GM23338 (cell line): ENCODE data around the gene GRID2. TPM values are rescaled to one million over a fixed set of nuclear protein-coding genes. Genes with fewer than 3 reads are reported as not detected.

Experiments used
- ATAC-seq: fragments of 200-7000 bp; cut with Tn5 transposase; 3 replicates; pipeline ENCODE4 v1.9.1; 2020
- DNase-seq: peaks from one replicate; pipeline ENCODE4 v3.0.0-alpha.2; 2015; ENCODE audit warnings: low spot score
- H2AFZ ChIP-seq: fragments of 200-600 bp; sonication (generic); 2 replicates; pipeline ENCODE4 v1.8.0; 2016; ENCODE audit warnings: antibody characterized with exemption, mild to moderate bottlenecking, moderate library complexity
- H3F3A ChIP-seq: fragments of 200-600 bp; sonication (generic); replicated peaks from 2 replicates; pipeline ENCODE4 v1.8.0; 2017; ENCODE audit warnings: antibody characterized with exemption, mixed run types, low read depth
- H3K27ac ChIP-seq: fragments of 200-600 bp; sonication (generic); 2 replicates; pipeline ENCODE4 v1.6.1; 2016; ENCODE audit warnings: low read depth
- H3K27me3 ChIP-seq: fragments of 200-600 bp; sonication (generic); 2 replicates; pipeline ENCODE4 v1.8.0; 2016; ENCODE audit warnings: mild to moderate bottlenecking, mixed run types, moderate library complexity; ENCODE audit not compliant: insufficient read depth
- H3K36me3 ChIP-seq: fragments of 200-600 bp; sonication (generic); 2 replicates; pipeline ENCODE4 v1.8.0; 2016; ENCODE audit warnings: mild to moderate bottlenecking; ENCODE audit not compliant: insufficient read depth
- H3K4me1 ChIP-seq: fragments of 200-600 bp; sonication (generic); 2 replicates; pipeline ENCODE4 v1.8.0; 2016; ENCODE audit warnings: mild to moderate bottlenecking, moderate library complexity; ENCODE audit not compliant: insufficient read depth
- H3K4me2 ChIP-seq: fragments of 200-600 bp; sonication (generic); 2 replicates; pipeline ENCODE4 v1.7.1; 2017; ENCODE audit warnings: mixed run types
- H3K4me3 ChIP-seq: fragments of 200-600 bp; sonication (generic); 2 replicates; pipeline ENCODE4 v1.6.1; 2016; ENCODE audit warnings: mixed run types
- H3K79me2 ChIP-seq: fragments of 200-600 bp; sonication (generic); replicated peaks from 2 replicates; pipeline ENCODE4 v1.8.0; 2017; ENCODE audit warnings: mild to moderate bottlenecking; ENCODE audit not compliant: insufficient read depth
- H3K9me2 ChIP-seq: fragments of 200-600 bp; sonication (generic); 2 replicates; pipeline ENCODE4 v1.8.0; 2017; ENCODE audit not compliant: insufficient read depth
- H4K20me1 ChIP-seq: fragments of 200-600 bp; sonication (generic); replicated peaks from 2 replicates; pipeline ENCODE4 v1.8.0; 2017; ENCODE audit warnings: mild to moderate bottlenecking; ENCODE audit not compliant: insufficient read depth
- H3K27ac Mint-ChIP-seq: 2 replicates; pipeline ENCODE4 v1.8.0; 2020; ENCODE audit warnings: inconsistent platforms, mild to moderate bottlenecking, moderate library complexity, mixed read lengths
- H3K27me3 Mint-ChIP-seq: 3 replicates; pipeline ENCODE4 v1.8.0; 2022; ENCODE audit warnings: low read depth, mild to moderate bottlenecking, moderate library complexity, mixed read lengths, inconsistent platforms; ENCODE audit not compliant: insufficient read depth, poor library complexity
- H3K36me3 Mint-ChIP-seq: 3 replicates; pipeline ENCODE4 v1.8.0; 2021; ENCODE audit warnings: low read depth, mild to moderate bottlenecking, inconsistent platforms, moderate library complexity, mixed read lengths
- H3K4me1 Mint-ChIP-seq: 3 replicates; pipeline ENCODE4 v1.8.0; 2020; ENCODE audit warnings: mild to moderate bottlenecking, inconsistent platforms, mixed read lengths
- H3K4me3 Mint-ChIP-seq: 3 replicates; pipeline ENCODE4 v1.8.0; 2021; ENCODE audit warnings: moderate library complexity, mild to moderate bottlenecking, inconsistent platforms, mixed read lengths
- H3K9me3 Mint-ChIP-seq: 3 replicates; pipeline ENCODE4 v1.8.0; 2020; ENCODE audit warnings: moderate library complexity, mild to moderate bottlenecking, inconsistent platforms, mixed read lengths
- CREB1 ChIP-seq: fragments of 250-450 bp; sonication (Bioruptor Pico); IDR thresholded peaks from 2 replicates; pipeline ENCODE4 v1.5.0; 2020; ENCODE audit warnings: low read depth, mild to moderate bottlenecking, moderate library complexity
- EZH2 ChIP-seq: fragments of 200-600 bp; sonication (generic); IDR thresholded peaks from one replicate; pipeline ENCODE4 v1.8.0; 2017; ENCODE audit warnings: antibody characterized with exemption, mild to moderate bottlenecking, low read depth; ENCODE audit not compliant: unreplicated experiment
- EZH2phosphoT487 ChIP-seq: fragments of 200-600 bp; sonication (generic); IDR thresholded peaks from one replicate; pipeline ENCODE4 v1.8.1; 2018; ENCODE audit warnings: antibody characterized with exemption; ENCODE audit not compliant: unreplicated experiment
- JUNB ChIP-seq: IDR thresholded peaks from one replicate; pipeline ENCODE4 v1.6.1; 2016; ENCODE audit warnings: antibody characterized with exemption; ENCODE audit not compliant: unreplicated experiment
- POLR2AphosphoS5 ChIP-seq: IDR thresholded peaks from 2 replicates; pipeline ENCODE4 v1.6.1; 2016; ENCODE audit warnings: antibody characterized with exemption, low read depth
- STAT1 ChIP-seq: IDR thresholded peaks from one replicate; pipeline ENCODE4 v1.6.1; 2016; ENCODE audit warnings: antibody characterized with exemption; ENCODE audit not compliant: unreplicated experiment
- ZNF114 ChIP-seq: fragments of 250-450 bp; sonication (Bioruptor Pico); IDR thresholded peaks from 2 replicates; pipeline ENCODE4 v1.5.0; 2020; ENCODE audit warnings: mild to moderate bottlenecking, moderate library complexity
- ZNF331 ChIP-seq: fragments of 250-450 bp; sonication (Bioruptor Pico); IDR thresholded peaks from 2 replicates; pipeline ENCODE4 v1.5.0; 2020; ENCODE audit warnings: low read depth, mild to moderate bottlenecking, moderate library complexity
- polyA plus RNA-seq: library from polyadenylated mRNA; unstranded; fragments of >200 nt; fragmentation: Nextera tagmentation; extraction: Ambion mirVana; gene quantifications from 2 replicates; pipeline ENCODE4 v1.2.1, GENCODE V29; 2016
- total RNA-seq: library from RNA; depleted of rRNA; stranded (reverse); fragments of >200 nt; shearing (Covaris generic); gene quantifications from 2 replicates; pipeline ENCODE4 v1.2.3, GENCODE V29; 2014
- TF ChIP-seq, protein P1 (sequence below): IDR thresholded peaks from one replicate; pipeline ENCODE4 v1.6.1; 2018; ENCODE audit warnings: antibody characterized with exemption; ENCODE audit not compliant: unreplicated experiment
- TF ChIP-seq, protein P2 (sequence below): IDR thresholded peaks from 2 replicates; pipeline ENCODE4 v1.6.1; 2016; ENCODE audit warnings: antibody characterized with exemption
- TF ChIP-seq, protein P3 (sequence below), 2 experiments: fragments of 200-600 bp in 1 of 2; sonication (generic) in 1 of 2; conservative IDR thresholded peaks; 2 replicates each; pipeline versions ENCODE4 v1.5.1 to v1.6.1; 2016 to 2017; ENCODE audit warnings: antibody characterized with exemption in 2 of 2, low read depth in 2 of 2, mild to moderate bottlenecking in 2 of 2, moderate library complexity in 1 of 2
- TF ChIP-seq, protein P4 (sequence below): fragments of 250-450 bp; sonication (Bioruptor Pico); IDR thresholded peaks from 2 replicates; pipeline ENCODE4 v1.5.0; 2020; ENCODE audit warnings: mild to moderate bottlenecking, moderate library complexity

The GRID2 gene
- total and polyA plus RNA-seq, 2 experiments from 2014 or later = 19.9 to 65.4 TPM

DNA sequence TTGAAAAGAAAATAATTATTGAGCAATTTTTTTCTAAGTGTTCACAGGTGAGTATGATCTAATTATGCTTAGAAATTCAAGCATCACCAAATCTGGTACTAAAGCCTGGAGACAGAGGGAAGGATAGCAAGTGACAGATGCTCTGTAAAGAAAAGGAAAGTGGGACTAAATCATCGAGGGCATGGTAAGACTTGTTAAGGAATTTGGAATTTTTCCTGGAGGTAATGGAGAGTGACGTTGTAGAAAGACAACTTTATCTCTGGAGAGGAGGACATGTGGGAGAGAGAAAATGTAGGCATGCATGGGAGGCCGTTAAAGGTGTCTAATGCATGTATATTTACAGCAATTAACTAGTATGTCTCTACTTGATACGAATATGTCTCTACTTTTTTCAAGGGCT, 1191.6 kb downstream of the GRID2 start (continued):
- TF ChIP-seq, protein P1, sequence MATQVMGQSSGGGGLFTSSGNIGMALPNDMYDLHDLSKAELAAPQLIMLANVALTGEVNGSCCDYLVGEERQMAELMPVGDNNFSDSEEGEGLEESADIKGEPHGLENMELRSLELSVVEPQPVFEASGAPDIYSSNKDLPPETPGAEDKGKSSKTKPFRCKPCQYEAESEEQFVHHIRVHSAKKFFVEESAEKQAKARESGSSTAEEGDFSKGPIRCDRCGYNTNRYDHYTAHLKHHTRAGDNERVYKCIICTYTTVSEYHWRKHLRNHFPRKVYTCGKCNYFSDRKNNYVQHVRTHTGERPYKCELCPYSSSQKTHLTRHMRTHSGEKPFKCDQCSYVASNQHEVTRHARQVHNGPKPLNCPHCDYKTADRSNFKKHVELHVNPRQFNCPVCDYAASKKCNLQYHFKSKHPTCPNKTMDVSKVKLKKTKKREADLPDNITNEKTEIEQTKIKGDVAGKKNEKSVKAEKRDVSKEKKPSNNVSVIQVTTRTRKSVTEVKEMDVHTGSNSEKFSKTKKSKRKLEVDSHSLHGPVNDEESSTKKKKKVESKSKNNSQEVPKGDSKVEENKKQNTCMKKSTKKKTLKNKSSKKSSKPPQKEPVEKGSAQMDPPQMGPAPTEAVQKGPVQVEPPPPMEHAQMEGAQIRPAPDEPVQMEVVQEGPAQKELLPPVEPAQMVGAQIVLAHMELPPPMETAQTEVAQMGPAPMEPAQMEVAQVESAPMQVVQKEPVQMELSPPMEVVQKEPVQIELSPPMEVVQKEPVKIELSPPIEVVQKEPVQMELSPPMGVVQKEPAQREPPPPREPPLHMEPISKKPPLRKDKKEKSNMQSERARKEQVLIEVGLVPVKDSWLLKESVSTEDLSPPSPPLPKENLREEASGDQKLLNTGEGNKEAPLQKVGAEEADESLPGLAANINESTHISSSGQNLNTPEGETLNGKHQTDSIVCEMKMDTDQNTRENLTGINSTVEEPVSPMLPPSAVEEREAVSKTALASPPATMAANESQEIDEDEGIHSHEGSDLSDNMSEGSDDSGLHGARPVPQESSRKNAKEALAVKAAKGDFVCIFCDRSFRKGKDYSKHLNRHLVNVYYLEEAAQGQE = no peak
- TF ChIP-seq, protein P2, sequence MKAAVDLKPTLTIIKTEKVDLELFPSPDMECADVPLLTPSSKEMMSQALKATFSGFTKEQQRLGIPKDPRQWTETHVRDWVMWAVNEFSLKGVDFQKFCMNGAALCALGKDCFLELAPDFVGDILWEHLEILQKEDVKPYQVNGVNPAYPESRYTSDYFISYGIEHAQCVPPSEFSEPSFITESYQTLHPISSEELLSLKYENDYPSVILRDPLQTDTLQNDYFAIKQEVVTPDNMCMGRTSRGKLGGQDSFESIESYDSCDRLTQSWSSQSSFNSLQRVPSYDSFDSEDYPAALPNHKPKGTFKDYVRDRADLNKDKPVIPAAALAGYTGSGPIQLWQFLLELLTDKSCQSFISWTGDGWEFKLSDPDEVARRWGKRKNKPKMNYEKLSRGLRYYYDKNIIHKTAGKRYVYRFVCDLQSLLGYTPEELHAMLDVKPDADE = no peak
- TF ChIP-seq EZH2 (no peak), POLR2AphosphoS5 (no peak), JUNB (no peak)
- TF ChIP-seq, protein P3, sequence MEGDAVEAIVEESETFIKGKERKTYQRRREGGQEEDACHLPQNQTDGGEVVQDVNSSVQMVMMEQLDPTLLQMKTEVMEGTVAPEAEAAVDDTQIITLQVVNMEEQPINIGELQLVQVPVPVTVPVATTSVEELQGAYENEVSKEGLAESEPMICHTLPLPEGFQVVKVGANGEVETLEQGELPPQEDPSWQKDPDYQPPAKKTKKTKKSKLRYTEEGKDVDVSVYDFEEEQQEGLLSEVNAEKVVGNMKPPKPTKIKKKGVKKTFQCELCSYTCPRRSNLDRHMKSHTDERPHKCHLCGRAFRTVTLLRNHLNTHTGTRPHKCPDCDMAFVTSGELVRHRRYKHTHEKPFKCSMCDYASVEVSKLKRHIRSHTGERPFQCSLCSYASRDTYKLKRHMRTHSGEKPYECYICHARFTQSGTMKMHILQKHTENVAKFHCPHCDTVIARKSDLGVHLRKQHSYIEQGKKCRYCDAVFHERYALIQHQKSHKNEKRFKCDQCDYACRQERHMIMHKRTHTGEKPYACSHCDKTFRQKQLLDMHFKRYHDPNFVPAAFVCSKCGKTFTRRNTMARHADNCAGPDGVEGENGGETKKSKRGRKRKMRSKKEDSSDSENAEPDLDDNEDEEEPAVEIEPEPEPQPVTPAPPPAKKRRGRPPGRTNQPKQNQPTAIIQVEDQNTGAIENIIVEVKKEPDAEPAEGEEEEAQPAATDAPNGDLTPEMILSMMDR (conservative IDR thresholded peaks at IDR 0.05; ENCODE audit: low read depth in 2 of 2) = no peak

DNA sequence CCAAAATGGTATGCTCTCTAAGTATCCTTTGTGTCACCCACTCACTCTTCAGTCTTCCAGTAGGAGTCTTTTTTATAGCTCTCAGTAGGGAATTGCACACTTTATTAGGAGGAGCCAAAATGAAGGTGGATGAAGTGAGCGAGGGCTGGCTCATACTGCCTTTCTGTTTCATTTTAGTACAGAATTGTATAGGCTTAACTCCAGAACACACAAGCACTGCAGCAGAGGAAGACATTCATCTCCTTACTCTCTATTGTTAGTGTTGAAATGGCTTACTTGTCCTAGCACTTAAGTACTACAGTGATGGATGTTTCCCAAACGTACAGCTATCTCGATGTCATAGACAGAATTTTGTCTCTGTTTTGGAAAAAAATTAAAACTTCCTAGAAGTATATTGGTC, 1197.5 kb downstream of the GRID2 start:
- Histone ChIP-seq H4K20me1 (no peaks in the 10 kb centered on the region), H3K4me1 (peaks cover 17% of the 10 kb centered on the region), H3K4me2 (no peak overlapping the region), H3K79me2 (no peaks in the 10 kb centered on the region), H3K27ac (no peak overlapping the region), H3K27me3 (no peaks in the 10 kb centered on the region), H3K9me2 (no peaks in the 10 kb centered on the region), H3K36me3 (no peaks in the 10 kb centered on the region), H3K4me3 (no peak overlapping the region), H2AFZ (no peak overlapping the region), H3F3A (no peaks in the 10 kb centered on the region)
- H3K9me3 Mint-ChIP-seq = no peaks in the 10 kb centered on the region
- TF ChIP-seq STAT1 = no peak
- no peak for TF ChIP-seq CREB1
- TF ChIP-seq ZNF331 (CRISPR knock-in tag) = no peak
- TF ChIP-seq, protein P4, sequence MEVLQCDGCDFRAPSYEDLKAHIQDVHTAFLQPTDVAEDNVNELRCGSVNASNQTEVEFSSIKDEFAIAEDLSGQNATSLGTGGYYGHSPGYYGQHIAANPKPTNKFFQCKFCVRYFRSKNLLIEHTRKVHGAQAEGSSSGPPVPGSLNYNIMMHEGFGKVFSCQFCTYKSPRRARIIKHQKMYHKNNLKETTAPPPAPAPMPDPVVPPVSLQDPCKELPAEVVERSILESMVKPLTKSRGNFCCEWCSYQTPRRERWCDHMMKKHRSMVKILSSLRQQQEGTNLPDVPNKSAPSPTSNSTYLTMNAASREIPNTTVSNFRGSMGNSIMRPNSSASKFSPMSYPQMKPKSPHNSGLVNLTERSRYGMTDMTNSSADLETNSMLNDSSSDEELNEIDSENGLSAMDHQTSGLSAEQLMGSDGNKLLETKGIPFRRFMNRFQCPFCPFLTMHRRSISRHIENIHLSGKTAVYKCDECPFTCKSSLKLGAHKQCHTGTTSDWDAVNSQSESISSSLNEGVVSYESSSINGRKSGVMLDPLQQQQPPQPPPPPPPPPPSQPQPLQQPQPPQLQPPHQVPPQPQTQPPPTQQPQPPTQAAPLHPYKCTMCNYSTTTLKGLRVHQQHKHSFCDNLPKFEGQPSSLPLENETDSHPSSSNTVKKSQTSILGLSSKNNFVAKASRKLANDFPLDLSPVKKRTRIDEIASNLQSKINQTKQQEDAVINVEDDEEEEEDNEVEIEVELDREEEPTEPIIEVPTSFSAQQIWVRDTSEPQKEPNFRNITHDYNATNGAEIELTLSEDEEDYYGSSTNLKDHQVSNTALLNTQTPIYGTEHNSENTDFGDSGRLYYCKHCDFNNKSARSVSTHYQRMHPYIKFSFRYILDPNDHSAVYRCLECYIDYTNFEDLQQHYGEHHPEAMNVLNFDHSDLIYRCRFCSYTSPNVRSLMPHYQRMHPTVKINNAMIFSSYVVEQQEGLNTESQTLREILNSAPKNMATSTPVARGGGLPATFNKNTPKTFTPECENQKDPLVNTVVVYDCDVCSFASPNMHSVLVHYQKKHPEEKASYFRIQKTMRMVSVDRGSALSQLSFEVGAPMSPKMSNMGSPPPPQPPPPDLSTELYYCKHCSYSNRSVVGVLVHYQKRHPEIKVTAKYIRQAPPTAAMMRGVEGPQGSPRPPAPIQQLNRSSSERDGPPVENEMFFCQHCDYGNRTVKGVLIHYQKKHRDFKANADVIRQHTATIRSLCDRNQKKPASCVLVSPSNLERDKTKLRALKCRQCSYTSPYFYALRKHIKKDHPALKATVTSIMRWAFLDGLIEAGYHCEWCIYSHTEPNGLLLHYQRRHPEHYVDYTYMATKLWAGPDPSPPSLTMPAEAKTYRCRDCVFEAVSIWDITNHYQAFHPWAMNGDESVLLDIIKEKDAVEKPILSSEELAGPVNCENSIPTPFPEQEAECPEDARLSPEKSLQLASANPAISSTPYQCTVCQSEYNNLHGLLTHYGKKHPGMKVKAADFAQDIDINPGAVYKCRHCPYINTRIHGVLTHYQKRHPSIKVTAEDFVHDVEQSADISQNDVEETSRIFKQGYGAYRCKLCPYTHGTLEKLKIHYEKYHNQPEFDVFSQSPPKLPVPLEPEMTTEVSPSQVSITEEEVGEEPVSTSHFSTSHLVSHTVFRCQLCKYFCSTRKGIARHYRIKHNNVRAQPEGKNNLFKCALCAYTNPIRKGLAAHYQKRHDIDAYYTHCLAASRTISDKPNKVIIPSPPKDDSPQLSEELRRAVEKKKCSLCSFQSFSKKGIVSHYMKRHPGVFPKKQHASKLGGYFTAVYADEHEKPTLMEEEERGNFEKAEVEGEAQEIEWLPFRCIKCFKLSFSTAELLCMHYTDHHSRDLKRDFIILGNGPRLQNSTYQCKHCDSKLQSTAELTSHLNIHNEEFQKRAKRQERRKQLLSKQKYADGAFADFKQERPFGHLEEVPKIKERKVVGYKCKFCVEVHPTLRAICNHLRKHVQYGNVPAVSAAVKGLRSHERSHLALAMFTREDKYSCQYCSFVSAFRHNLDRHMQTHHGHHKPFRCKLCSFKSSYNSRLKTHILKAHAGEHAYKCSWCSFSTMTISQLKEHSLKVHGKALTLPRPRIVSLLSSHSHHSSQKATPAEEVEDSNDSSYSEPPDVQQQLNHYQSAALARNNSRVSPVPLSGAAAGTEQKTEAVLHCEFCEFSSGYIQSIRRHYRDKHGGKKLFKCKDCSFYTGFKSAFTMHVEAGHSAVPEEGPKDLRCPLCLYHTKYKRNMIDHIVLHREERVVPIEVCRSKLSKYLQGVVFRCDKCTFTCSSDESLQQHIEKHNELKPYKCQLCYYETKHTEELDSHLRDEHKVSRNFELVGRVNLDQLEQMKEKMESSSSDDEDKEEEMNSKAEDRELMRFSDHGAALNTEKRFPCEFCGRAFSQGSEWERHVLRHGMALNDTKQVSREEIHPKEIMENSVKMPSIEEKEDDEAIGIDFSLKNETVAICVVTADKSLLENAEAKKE (CRISPR knock-in tag) = no peak
- no peak for TF ChIP-seq POLR2AphosphoS5
- no peak for TF ChIP-seq ZNF114 (CRISPR knock-in tag)
- no peak for TF ChIP-seq EZH2phosphoT487
- peak overlapping the region; percentile 6; the same call in 1 of the 2 replicates for H3K27ac Mint-ChIP-seq
- DNase-seq (no peak), ATAC-seq (no peak; the same call in 2 of the 3 replicates)
- no peaks in the 10 kb centered on the region for H3K27me3 Mint-ChIP-seq
- peaks cover 38% of the 10 kb centered on the region for H3K4me1 Mint-ChIP-seq
- H3K36me3 Mint-ChIP-seq = no peaks in the 10 kb centered on the region
- no peak overlapping the region for H3K4me3 Mint-ChIP-seq
